ENCODE measurements around the gene CACNA1H.

- TF ChIP-seq CTCF (IDR thresholded peaks at IDR 0.05) (no peak), ZFX (IDR thresholded peaks at IDR 0.05; ENCODE audit: borderline replicate concordance) (no peak)
These were observed 5.8 kb downstream of the CACNA1H start for GRCh38 chr16:1158456-1159324.
